ENCODE measurements around the gene NOS2.
"Not testable (repeated sequence)": the region's sequence is repeated elsewhere in the genome, so short reads cannot be mapped to it uniquely, and the experiment has no call there.

- not testable (repeated sequence) for TF ChIP-seq POLR2AphosphoS5 (IDR thresholded peaks at IDR 0.05); CTCF (IDR thresholded peaks at IDR 0.05); POLR2A (IDR thresholded peaks at IDR 0.05; ENCODE audit: low read depth)
Measured at GRCh38 chr17:27846808-27847307, 46.5 kb upstream of the NOS2 start.

All from esophagus muscularis mucosa (tissue), 3 donors.